ENCODE data around the gene HLTF.

Gene HLTF

GRCh38 chr3:149086232-149086988 lies at the start of gene HLTF (continued):
- no peak for TF ChIP-seq ZNF513 (tag by site-specific recombination; IDR thresholded peaks at IDR 0.05)
- TF ChIP-seq ZNF76 (tag by site-specific recombination; IDR thresholded peaks at IDR 0.05; ENCODE audit: borderline replicate concordance, low read depth): 0 out of 2 replicates have a peak, but pooled peaks have one; percentile 20
- TF ChIP-seq ZNF529 (tag by site-specific recombination; IDR thresholded peaks at IDR 0.05; ENCODE audit: insufficient replicate concordance): no peak
- peak; percentile 95 for TF ChIP-seq SETDB1 (IDR thresholded peaks at IDR 0.05; ENCODE audit: insufficient read length, low read length)
- TF ChIP-seq, protein P1, sequence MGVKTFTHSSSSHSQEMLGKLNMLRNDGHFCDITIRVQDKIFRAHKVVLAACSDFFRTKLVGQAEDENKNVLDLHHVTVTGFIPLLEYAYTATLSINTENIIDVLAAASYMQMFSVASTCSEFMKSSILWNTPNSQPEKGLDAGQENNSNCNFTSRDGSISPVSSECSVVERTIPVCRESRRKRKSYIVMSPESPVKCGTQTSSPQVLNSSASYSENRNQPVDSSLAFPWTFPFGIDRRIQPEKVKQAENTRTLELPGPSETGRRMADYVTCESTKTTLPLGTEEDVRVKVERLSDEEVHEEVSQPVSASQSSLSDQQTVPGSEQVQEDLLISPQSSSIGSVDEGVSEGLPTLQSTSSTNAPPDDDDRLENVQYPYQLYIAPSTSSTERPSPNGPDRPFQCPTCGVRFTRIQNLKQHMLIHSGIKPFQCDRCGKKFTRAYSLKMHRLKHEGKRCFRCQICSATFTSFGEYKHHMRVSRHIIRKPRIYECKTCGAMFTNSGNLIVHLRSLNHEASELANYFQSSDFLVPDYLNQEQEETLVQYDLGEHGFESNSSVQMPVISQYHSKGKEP (tag by site-specific recombination; IDR thresholded peaks at IDR 0.05): peak; percentile 69
- TF ChIP-seq, protein P2, sequence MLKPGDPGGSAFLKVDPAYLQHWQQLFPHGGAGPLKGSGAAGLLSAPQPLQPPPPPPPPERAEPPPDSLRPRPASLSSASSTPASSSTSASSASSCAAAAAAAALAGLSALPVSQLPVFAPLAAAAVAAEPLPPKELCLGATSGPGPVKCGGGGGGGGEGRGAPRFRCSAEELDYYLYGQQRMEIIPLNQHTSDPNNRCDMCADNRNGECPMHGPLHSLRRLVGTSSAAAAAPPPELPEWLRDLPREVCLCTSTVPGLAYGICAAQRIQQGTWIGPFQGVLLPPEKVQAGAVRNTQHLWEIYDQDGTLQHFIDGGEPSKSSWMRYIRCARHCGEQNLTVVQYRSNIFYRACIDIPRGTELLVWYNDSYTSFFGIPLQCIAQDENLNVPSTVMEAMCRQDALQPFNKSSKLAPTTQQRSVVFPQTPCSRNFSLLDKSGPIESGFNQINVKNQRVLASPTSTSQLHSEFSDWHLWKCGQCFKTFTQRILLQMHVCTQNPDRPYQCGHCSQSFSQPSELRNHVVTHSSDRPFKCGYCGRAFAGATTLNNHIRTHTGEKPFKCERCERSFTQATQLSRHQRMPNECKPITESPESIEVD (tag by site-specific recombination; IDR thresholded peaks at IDR 0.05): no peak
- TF ChIP-seq PRDM10 (tag by site-specific recombination; IDR thresholded peaks at IDR 0.05): peak; percentile 73
- TF ChIP-seq, protein P3, sequence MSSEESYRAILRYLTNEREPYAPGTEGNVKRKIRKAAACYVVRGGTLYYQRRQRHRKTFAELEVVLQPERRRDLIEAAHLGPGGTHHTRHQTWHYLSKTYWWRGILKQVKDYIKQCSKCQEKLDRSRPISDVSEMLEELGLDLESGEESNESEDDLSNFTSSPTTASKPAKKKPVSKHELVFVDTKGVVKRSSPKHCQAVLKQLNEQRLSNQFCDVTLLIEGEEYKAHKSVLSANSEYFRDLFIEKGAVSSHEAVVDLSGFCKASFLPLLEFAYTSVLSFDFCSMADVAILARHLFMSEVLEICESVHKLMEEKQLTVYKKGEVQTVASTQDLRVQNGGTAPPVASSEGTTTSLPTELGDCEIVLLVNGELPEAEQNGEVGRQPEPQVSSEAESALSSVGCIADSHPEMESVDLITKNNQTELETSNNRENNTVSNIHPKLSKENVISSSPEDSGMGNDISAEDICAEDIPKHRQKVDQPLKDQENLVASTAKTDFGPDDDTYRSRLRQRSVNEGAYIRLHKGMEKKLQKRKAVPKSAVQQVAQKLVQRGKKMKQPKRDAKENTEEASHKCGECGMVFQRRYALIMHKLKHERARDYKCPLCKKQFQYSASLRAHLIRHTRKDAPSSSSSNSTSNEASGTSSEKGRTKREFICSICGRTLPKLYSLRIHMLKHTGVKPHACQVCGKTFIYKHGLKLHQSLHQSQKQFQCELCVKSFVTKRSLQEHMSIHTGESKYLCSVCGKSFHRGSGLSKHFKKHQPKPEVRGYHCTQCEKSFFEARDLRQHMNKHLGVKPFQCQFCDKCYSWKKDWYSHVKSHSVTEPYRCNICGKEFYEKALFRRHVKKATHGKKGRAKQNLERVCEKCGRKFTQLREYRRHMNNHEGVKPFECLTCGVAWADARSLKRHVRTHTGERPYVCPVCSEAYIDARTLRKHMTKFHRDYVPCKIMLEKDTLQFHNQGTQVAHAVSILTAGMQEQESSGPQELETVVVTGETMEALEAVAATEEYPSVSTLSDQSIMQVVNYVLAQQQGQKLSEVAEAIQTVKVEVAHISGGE (tag by site-specific recombination; conservative IDR thresholded peaks at IDR 0.05; ENCODE audit: low read depth): 0 out of 2 replicates have a peak, but pooled peaks have one; percentile 7
- peak; percentile 61; the same call in 1 of the 2 replicates for TF ChIP-seq ZNF184 (tag by site-specific recombination; IDR thresholded peaks at IDR 0.05)
- TF ChIP-seq KLF9 (tag by site-specific recombination; IDR thresholded peaks at IDR 0.05; ENCODE audit: low read depth): peak; percentile 82
- TF ChIP-seq ZNF10 (tag by site-specific recombination; IDR thresholded peaks at IDR 0.05): peak; percentile 63; the same call in 1 of the 2 replicates
- TF ChIP-seq PBX3 (CRISPR knock-in tag; IDR thresholded peaks at IDR 0.05): peak; percentile 96
- peak; percentile 94 for TF ChIP-seq HIC1 (tag by site-specific recombination; IDR thresholded peaks at IDR 0.05)
- TF ChIP-seq PATZ1 (tag by site-specific recombination; IDR thresholded peaks at IDR 0.05): peak; percentile 67
